Activated CD8-positive, alpha-beta memory T cell treated with anti-CD3 and anti-CD28 coated beads, Interleukin-2, amount 50 U/mL, for 24 hours (primary cell): ENCODE results near the gene FLNC.

Experiments
- DNase-seq: peaks from one replicate; pipeline ENCODE4 v3.0.0-alpha.2; 2020; ENCODE audit errors: extremely low read depth

Gene FLNC

DNA sequence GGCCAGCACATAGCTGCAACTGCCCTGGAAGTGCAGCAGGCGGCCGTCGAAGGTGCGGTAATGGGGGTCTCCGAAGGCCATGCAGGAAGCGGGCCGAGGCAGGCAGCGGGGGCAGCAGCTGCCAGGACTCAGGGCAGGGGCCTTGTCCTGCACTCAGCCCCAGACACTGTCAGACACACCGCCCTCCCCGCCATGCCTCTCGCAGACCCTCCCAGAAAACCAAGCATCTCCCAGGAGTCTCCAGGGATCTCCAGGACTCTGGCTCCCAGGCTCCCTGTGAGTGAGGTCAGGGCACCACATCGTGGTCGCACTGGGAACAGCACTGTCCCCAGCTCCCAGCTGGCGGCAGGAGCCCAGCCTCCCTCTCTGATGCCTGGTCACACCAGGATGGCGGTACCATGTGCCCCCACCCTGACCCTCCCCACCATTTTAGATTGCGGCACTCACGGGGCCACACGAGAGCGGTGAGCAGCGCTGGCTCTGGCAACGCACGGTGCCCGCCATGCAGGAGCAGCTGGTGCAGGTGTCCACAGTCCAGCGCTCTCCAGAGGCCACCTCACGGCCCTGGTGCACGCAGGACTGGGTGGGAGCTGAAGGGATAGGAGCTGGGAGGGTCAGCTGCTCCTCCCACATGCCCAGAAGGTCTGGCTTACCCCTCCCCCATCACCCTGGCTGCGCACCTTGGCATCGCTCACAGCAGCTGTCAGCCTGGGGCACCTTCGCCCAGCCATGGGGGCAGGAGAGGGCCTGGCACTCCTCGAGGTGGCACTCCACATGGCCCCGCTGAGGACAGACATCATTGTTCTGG, 49.9 kb downstream of the FLNC start:
- no peak for DNase-seq

DNA sequence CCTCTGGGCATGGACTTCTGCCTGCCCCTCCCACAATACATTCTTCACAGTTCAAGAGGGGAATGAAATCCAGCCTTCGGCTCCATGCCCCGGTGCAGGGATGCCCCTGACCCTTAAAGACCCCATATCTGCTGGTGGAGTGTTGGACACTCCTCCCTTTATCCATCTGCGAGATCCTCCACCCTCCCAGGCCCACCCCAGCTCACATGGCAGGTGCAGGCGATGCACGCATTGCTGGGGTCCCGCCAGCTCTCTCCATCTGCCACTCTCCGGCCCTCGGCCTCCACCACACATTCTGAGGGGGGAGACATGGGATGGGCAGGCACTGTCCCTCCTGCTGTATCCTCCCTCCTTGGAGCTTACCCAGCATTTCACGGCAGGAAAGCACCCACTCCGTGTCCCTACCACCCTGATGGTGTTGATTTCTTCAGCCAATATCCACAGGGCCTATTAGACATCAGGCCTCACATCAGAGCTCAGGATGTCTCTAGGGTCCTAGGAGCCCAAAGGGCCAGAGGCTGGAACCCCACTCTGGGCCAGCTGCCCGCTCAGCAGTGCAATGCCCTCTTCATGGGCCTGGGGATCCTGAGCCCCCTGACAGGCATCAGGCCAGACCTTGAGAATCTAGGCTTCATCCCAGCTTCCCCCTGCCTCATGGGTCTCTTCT, 50.7 kb downstream of the FLNC start:
- DNase-seq = no peak

DNA sequence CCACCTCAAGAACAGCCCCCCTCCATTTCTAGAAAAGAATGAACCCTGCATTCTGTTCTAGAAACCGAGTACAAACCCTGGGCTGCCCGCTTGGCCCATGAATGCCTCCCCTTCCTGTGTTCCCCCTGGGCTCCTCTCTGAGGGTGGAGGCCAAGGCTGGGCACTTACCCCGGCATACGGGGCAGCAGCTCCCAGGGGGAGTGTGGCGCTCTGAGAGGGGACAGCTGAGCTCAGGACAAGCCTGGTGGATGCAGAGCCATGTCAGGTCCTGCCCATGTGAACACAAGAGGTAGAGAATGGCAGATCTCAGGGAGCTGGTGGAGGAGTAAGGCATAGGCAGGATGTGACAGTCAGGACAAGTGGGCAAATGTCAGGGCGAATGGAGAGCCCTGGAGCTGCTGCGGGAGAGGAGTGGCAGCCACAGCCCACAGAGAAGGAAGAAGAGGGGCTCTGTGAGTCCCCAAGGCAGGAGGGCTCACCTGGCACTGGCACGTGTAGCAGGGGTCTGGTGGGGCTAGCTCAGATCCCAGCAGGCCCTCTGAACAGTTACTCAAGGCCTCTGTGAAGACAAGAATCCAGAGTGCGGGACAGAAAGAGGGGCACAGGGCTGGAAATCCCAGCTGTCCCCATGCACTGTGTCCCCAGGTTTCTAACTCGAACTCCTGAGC, 51.4 kb downstream of the FLNC start:
- no peak for DNase-seq

DNA sequence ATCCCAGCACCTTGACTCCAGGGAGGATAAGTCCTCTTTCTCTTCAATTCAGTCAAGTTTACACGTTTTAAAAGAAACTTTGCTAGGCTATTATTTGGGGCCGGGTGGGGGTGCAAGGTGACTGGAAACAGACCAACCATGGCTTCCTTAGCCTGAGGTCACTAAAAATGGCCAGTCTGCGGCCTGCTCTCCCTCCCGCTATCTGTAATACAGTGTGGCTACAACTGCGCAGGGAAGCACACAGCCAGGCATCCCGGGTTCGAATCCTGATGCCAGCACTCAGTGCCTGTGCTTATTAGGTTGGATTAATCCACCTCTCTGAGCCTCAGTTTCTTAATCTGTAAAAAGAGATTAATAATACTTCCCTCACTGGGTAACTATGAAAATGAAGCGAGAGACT, 51.9 kb downstream of the FLNC start:
- DNase-seq = no peak

DNA sequence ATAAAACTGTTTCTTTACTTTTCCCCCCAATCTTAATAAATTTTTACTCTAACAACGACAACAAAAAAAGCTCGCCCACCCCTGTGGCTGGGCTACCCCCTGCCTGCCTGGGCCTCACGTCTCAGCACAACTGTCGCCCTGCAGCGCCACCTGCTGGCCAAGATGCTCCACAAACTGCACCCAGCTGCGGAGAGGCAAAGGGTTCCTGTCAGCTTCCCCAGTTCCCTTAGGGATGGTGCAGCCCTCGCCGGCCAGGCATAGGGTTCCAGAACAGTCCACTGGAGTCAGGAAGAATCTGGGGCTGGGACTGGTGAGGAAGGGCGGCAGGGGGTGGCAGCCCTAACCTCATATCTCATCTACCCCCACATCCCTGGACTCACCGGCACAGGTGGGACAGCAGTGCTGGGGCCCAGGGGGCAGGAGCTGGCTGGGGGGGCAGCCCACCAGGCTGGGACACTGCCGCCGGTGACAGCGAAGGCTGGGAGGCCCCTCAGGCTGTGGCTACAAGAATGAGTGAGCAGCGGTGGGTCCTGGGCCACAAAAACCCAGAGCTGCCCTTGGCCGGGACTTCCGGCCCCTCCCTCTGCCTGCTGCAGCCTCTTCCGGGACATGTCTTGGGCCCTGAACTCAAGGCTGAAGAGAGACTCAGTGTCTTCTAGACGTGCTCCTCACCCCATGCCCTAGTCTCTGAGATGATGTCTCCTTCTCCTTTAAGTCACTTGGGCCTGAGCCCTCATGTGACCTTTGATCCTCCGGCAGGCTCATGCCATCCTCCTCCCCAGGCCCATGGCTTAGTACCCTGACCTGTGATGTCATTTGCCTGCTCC, 53.6 kb downstream of the FLNC start:
- peak; percentile 71 for DNase-seq

DNA sequence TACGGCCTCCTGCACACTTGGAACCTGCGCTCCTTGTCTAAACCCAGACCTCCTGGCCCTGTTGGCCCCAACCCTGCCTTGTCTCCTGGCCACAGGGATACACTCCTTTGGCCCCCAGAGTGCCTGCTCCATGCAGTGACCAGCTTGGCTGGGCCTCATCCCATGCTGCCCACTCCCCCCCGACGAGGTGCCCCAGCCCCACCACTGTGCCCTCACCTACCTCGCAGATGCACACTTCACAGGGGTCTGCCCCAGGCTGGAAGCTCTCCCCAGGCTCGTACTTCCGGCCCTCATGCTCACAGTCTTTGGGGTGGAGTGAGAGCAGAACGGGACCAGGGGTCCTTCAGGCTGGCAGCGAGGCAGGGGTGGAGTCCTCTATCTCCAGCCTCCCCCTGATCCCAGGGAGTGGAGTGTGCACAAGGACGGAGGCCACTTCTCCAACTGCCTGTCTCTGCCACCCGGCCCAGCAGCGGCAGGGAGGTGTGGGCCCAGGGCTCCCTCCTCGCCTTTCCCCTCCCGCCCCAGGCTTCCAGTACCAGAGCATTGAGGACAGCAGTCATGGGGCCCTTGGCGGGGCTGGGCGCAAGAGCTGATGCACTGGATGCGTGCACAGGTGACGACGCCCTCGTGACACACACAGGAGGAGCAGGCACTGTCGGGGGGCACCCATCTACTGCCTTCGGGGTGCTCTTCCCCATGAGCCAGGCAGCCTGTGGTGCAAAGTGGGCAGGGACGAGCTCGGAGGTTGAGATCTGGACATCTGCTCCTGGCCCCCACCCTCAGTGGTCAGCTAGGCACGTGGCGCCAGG, 54.6 kb downstream of the FLNC start:
- no peak for DNase-seq

DNA sequence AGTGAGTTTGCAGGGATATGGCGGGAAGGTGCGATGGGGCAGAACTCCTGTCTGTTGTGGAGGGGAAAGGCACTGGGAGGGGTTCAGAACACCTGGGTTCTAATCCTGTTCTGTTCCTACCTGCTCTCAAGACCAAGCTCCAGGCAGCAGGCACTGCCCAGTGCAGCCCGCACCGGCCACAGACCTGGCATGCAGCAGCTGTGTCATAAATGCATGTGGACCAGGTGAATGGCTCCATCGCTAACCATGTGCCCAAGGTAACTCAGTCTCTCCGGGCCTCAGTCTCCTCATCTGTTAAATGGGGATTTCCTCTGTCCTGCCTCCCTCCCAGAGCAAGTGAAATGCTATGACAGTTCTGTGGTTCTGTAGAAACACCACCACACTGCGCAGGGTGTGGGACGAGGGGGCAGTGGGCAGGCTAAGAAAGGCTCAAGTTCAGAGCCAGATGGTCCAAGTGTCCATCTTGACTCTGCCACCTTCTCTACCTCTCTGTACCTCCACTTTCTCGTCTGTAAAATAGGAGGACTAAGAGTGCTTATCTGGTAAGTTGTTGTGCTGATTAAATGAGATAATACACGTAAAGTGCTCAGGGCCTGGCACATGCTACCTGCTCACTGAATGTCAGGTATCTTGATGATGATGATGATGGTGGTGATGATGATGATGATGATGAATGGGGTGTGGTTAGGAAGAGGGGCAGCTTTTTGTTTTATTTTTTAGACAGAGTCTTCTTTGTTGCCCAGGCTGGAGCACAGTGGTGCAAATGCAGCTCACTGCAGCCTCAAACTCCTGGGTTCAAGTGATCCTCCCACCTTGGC, 55.4 kb downstream of the FLNC start:
- no peak for DNase-seq

DNA sequence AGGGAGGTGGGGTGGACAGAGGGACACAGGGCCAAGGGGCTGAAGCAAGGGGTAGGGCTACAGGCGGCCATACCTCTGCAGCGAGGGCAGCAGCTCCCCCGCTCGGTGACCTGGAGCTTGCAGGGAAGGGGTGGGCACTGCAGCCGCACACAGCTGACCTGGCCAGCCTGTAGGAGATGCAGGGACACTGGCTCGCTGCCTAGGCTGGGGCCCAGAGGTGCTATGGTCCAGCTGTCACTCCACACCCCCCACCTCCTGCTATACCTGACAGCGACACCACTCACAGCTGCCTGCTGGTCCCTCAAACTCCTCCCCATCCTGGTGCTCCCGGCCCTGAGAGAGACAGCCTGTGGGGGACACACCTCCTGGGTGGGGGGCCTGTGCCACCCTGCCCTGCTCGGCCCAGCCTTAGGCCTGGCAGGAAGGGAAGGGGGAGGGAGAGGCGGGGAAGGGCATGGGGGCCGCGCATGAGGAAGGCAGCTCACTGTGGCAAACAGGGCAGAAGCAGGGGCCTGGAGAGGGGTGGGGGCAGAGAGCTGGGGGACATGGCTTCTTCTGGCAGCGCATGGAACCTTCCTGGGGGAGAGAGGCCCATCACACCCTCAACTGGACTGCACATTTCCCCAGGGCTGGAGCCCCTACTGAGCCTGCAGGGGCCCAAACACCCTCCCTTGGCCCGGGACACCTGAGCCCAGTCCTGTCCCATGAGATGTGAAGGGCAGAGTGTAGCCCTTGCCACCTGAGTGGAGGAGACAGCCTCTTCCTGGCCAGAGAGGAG, 56.4 kb downstream of the FLNC start:
- DNase-seq = no peak

DNA sequence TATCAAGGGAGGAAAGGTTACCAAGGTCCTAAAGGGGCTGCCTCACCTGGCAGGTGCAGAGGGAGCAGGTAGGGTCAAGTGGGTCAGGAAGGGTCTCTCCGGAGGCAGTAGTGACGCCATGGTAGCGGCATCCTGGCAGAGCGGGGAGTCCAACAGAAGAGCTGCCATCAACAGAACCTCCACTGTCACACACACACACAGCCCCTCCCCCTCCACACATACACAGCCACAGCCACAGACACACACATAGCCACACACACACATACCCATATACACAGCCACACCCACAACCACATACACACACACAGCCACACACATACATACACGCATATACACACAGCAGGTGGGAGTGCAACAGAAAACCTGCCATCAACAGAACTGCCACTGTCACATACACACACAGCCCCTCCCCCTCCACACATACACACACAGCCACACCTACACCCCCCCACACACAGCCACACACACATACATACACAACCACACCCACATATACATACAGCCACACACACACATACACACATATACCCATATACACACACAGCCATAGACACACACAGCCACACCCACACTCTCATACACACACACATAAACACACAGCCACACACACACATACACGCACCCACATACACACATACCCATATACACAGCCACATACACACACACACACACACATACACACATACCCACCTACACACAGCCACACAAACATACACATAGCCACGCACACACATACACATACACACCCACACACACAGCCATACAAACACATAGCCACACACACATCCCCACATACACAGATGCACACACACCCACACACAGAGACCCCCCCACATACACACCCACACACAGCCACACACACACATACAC, 57.2 kb downstream of the FLNC start:
- DNase-seq = no peak

DNA sequence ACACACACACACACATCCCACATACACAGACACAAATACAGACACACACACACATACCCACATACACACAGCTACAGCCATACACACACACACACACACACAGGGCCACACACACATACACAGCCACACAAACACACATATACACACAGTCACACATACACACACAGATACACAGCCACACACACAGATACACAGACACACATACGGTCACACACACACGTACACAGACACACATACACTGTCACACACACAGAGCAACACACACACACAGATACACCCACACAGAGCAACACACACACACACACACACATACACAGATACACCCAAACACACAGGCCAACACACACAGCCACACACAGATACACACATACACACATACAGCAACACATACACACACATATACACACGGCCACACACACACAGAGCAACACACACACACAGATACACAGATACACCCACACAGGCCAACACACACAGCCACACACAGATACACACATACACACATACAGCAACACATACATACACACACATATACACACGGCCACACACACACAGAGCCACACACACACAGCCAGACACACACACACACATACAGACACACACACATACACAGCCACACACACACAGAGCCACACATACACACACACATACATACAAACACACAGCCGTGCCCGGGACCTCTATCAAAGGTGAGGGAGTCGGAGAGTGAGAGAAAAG, 58.0 kb downstream of the FLNC start:
- DNase-seq = no peak

DNA sequence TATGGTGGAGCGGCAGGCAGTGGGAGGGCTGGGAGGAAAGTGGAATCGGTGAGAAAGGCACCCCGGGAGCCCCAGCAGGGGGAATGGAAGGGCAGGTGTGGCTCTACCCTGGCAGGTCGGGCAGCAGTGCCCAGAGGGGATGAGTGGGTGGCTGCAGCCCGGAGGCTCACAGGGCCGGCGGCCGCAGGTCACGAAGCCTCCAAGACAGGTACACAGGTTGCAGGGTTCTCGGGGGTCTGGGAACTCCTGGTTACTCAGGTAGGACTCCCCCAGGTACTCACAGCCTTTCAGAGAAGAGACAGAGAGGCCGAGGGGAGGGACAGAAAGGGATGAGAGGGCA, 58.5 kb downstream of the FLNC start:
- DNase-seq = no peak

DNA sequence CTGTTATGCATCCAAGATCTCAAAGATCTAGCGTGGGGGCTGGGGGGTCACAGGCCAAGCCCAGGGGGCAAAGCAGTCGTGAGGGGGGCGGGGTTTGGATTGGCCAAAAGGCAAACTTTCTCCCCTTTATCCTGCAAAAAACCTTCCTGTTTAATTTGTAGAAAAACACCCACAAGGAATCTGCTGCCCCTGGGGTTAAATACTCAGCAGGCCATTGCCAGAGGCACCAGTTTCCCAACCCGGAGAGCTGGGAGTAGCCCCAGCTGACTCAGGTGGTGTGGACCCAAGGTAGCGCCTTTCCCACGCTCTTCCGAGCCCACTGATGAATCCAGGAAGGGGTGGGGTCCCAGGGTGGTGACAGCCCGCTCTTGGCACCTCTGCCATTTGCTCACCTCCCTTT, 58.9 kb downstream of the FLNC start:
- DNase-seq = no peak

DNA sequence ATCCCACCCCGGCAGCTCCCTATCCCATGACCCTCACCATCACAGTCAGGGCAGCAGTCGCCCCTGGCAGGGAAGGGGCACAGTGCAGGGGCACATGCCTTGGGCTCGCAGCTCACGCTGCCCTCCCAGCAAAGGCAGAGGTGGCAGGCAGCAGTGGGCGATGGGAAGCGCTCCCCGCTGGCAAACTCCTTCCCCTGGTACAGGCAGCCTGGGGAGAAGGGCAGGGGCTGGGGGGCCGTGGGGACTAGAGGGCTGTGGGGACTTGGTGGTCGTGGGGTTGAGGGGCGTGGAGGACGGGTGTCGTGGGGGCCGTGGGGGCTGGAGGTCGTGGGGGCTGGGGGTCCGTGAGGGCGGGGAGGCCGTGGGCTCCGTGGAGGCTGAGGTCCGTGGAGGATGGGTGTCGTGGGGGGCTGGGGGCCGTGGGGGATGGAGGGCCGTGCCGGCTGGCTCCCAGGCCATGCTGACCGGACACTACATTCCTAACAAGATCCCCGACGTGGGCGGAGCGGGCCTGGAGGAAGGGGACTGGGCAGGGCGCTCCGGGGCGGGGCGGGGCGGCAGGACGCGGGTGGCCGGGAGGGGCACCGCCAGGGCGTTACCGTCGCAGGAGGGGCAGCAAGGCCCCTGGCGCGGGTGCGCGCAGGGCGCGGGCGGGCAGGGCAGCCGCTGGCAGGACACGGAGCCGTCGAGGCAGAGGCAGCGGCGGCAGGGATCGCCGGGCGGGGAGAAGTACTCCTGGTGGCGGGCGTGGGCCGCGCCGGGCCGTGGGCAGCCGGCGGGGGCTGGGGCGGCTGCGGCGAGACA, 60.3 kb downstream of the FLNC start:
- no peak for DNase-seq

DNA sequence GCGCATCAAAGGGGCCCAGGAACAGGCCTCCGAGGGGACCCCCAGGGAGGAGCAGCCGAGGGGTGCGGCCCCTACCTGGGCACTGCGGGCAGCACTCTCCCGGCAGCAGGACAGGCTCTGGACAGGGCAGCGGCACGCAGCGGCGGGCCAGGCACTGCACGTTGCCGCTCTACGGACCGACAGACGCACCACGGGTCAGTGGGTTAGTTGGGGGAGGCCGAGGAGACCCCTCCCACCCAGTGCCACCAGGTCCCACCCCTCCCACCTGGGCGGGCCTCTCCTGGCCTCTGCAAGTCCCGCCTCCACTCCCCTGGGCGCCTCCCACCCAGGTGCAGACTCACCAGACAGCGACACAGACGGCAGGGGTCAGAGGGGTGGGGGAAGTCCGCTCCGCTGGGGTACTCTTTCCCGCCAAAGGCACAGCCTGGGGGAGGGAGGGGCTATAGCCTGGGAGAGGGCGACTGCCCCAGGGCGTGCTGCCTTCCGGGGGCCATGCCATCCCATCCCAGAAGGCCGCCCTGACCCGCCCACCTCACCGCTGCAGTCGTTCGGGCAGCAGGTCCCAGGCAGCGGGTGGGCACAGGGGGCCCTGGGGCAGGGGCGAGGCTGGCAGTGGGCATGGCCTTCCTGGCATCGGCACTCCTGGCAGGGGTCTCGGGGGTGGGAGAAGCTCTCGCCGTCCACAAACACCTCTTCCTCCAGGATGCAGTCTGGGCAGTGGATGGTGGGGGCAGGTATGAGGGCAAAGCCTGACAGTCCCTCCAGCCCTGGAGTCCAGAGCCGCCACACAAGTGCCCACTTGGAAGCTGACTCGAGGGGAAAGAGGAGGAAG, 61.1 kb downstream of the FLNC start:
- no peak for DNase-seq

DNA sequence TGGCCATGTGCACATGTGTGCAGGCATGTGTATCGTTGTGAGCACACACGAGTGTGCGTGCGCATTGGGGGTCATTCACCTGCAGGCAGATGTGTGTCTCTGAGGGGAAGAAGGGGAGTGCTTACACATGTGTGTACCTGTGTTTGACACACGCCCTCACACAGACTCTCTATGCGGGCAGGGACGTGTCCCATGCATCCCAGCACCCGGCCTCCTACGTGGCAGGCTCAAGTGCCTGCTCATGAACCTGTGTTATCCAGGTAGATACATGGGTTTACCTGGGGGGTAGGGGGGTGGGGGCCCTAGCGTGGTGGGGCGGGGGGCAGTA, 61.7 kb downstream of the FLNC start:
- no peak for DNase-seq

DNA sequence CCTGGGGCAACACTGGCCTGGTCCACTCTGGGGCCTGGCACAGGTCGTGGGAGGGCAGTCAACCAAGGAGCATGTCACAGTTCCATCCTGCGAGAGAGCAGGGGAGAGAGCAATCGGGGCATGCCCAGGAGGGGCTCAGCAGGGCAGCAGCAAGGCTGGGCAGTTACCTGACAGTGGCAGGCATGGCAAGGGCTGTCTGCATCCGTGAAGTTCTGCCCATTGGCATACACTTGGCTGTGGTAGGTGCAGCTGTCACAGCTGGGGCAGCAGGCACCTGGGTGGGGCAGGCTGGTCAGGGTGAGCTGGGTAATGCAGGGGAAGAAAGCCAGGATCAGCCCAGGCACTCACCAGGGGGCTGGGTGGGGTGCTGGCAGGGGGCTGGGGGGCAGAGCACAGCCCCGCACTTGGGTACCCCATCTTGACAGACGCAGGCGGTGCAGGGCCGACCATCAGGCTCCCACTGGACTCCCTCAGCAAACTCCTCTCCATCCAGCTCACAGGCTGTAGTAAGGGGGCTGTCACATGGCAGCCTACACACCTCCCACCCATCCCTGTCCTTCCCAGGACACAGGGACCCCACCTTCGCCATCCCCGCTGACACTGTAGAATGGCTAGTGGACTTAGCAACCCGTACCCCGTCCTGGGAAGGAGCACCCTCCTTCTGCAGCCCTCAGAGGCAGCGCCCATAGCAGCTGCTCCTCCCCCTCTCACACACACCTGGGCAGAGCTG, 62.5 kb downstream of the FLNC start:
- no peak for DNase-seq
